ENCODE data around the gene KRT35. TPM values are rescaled to one million over a fixed set of nuclear protein-coding genes. Genes with fewer than 3 reads are reported as not detected.

KRT35 gene
- total RNA-seq, 2 experiments from 2014 or later = not detected

Small RNA genes lying within 50 kb of the gene (microRNA-seq; reads per million reads assigned to microRNA genes)
- not detected for gene MIR6510

Other genes starting within 250 kb of the KRT35 start
- not detected for gene KRTAP9-3, start 248.7 kb downstream of the KRT35 start, total RNA-seq
- gene KRTAP9-8, start 243.2 kb downstream of the KRT35 start, total RNA-seq = not detected
- gene KRTAP9-4, start 231.5 kb downstream of the KRT35 start, total RNA-seq = not detected
- not detected for gene KRTAP9-9, start 225.8 kb downstream of the KRT35 start, total RNA-seq
- gene KRTAP9-6, start 215.8 kb downstream of the KRT35 start, total RNA-seq = not detected
- not detected for gene KRTAP9-7, start 205.5 kb downstream of the KRT35 start, total RNA-seq
- gene KRTAP29-1, start 178.3 kb downstream of the KRT35 start, total RNA-seq = not detected
- gene KRTAP16-1, start 171.8 kb downstream of the KRT35 start, total RNA-seq = not detected
- gene KRTAP17-1, start 165.4 kb downstream of the KRT35 start, total RNA-seq = not detected
- not detected for gene KRT33A, start 130.3 kb downstream of the KRT35 start, total RNA-seq
- not detected for gene KRT33B, start 111.3 kb downstream of the KRT35 start, total RNA-seq
- gene KRT34, start 98.8 kb downstream of the KRT35 start, total RNA-seq = not detected
- not detected for gene KRT31, start 83.5 kb downstream of the KRT35 start, total RNA-seq
- gene KRT37, start 56.6 kb downstream of the KRT35 start, total RNA-seq = not detected
- gene KRT38, start 40.2 kb downstream of the KRT35 start, total RNA-seq = not detected
- not detected for gene KRT32, start 13.8 kb downstream of the KRT35 start, total RNA-seq
- not detected for gene KRT36, start 8.8 kb upstream of the KRT35 start, total RNA-seq
- gene KRT13, start 24.5 kb upstream of the KRT35 start, total RNA-seq = not detected
- not detected for gene KRT15, start 37.7 kb upstream of the KRT35 start, total RNA-seq
- not detected for gene KRT19, start 47.2 kb upstream of the KRT35 start, total RNA-seq
- gene KRT9, start 90.9 kb upstream of the KRT35 start, total RNA-seq = not detected
- gene KRT14, start 105.7 kb upstream of the KRT35 start, total RNA-seq = not detected
- not detected for gene KRT16, start 131.6 kb upstream of the KRT35 start, total RNA-seq
- not detected for gene KRT17, start 143.4 kb upstream of the KRT35 start, total RNA-seq
- gene EIF1, start 207.7 kb upstream of the KRT35 start, total RNA-seq = 100 to 1,000 TPM; 682 to 723 TPM
- gene GAST, start 231.2 kb upstream of the KRT35 start, total RNA-seq = not detected

Data from activated naive CD8-positive, alpha-beta T cell treated with anti-CD3 and anti-CD28 coated beads, Interleukin-2, amount 10 ng/mL, durations not matched to agents 7 days and 5 days (primary cell).